ENCODE data around the gene RRP1B. TPM values are rescaled to one million over a fixed set of nuclear protein-coding genes. Genes with fewer than 3 reads are reported as not detected.
A peak's percentile ranks its signal among the peaks of the same experiment; 100 is the strongest.

RRP1B gene
- total and polyA plus RNA-seq, 2 of the 13 experiments (the other 11 are each of a cell fraction or from before 2014, with no cell fraction given), result 16.3 to 46.2 TPM

DNA sequence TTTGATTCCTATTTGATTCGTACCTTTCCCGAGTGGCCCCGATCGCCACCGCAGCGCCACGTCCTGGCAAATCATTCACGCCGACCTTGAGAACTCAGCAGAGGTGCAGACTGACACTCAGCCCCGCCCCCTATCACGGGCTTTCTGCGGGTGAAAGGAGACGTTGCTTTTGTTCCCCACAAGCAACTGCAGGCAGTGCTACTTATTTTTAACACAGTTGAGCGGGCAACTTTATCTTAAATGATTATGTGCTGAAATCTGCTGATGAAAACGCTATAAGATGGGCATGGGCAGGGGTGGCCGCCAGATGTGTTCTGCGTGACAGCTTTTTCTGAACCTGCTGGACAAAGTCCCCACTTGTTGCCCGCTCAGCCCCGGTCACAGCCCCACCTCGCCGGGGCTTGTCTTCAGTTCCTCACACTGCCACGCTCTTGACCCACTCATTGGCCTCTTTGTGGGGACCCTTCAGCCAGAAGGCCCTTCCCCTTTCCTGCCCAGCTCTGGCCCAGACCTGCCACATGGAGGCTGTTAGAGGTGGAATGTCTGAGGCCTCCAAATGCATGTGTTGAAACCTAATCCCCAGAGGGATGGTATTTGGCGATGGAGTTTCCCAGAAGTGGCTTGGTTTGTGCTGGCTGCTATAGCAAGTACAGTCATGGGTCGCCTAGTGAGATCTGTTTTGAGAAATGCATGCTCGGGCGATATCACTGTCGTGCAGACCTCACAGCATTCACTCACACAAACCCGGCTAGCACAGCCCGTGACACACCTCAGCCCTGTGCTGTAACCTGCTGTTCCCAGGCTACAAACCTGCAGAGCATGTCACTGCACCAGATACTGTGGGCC lies 43.9 kb downstream of the RRP1B start (continued):
- TF ChIP-seq ZBTB14 (CRISPR knock-in tag; IDR thresholded peaks at IDR 0.05), result no peak
- TF ChIP-seq ZNF563 (CRISPR knock-in tag; IDR thresholded peaks at IDR 0.05), result no peak
- no peak for TF ChIP-seq BATF2 (CRISPR knock-in tag; IDR thresholded peaks at IDR 0.05)
- TF ChIP-seq ZNF225 (CRISPR knock-in tag; IDR thresholded peaks at IDR 0.05), result no peak
- no peak for TF ChIP-seq MAFG (CRISPR knock-in tag; IDR thresholded peaks at IDR 0.05)
- no peak for TF ChIP-seq TMF1 (CRISPR knock-in tag; IDR thresholded peaks at IDR 0.05; ENCODE audit: low read depth)
- 0 out of 2 replicates have a peak, but pooled peaks have one; percentile 50 for TF ChIP-seq ZBED4 (CRISPR knock-in tag; IDR thresholded peaks at IDR 0.05; ENCODE audit: borderline replicate concordance)
- peak; percentile 36; the same call in 1 of the 2 replicates for TF ChIP-seq ZNF619 (CRISPR knock-in tag; IDR thresholded peaks at IDR 0.05)
- peak; percentile 33 for TF ChIP-seq CTCF (CRISPR knock-in tag; IDR thresholded peaks at IDR 0.05)
- peak; percentile 32 for TF ChIP-seq ZNF18 (CRISPR knock-in tag; IDR thresholded peaks at IDR 0.05; ENCODE audit: insufficient replicate concordance)
- no peak for TF ChIP-seq GTF3A (CRISPR knock-in tag; conservative IDR thresholded peaks at IDR 0.05)
- TF ChIP-seq KDM5B (CRISPR knock-in tag; IDR thresholded peaks at IDR 0.05; ENCODE audit: borderline replicate concordance), result 0 out of 2 replicates have a peak, but pooled peaks have one; percentile 28
- TF ChIP-seq, protein P1, sequence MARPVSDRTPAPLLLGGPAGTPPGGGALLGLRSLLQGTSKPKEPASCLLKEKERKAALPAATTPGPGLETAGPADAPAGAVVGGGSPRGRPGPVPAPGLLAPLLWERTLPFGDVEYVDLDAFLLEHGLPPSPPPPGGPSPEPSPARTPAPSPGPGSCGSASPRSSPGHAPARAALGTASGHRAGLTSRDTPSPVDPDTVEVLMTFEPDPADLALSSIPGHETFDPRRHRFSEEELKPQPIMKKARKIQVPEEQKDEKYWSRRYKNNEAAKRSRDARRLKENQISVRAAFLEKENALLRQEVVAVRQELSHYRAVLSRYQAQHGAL (CRISPR knock-in tag; IDR thresholded peaks at IDR 0.05; ENCODE audit: not compliant biosample characterization), result no peak
- no peak for TF ChIP-seq ZC3H13 (CRISPR knock-in tag; IDR thresholded peaks at IDR 0.05)
- TF ChIP-seq ZFP36 (IDR thresholded peaks at IDR 0.05; ENCODE audit: borderline replicate concordance, low read depth, low read length, partially characterized antibody), result no peak
- no peak for TF ChIP-seq NCOA5 (CRISPR knock-in tag; IDR thresholded peaks at IDR 0.05)
- no peak for TF ChIP-seq ZNF296 (CRISPR knock-in tag; conservative IDR thresholded peaks at IDR 0.05)
